Karpas-422 (cell line): ENCODE results near the gene TFF1. TPM values are rescaled to one million over a fixed set of nuclear protein-coding genes. Genes with fewer than 3 reads are reported as not detected.

ENCODE experiments used
- DNase-seq: peaks from one replicate; pipeline ENCODE4 v3.0.0-alpha.2; 2015
- H2AFZ ChIP-seq: fragments of 200-600 bp; sonication (generic); 2 replicates; pipeline ENCODE4 v1.6.1; 2014; ENCODE audit warnings: antibody characterized with exemption, low read length, mixed read lengths
- H3K27ac ChIP-seq: fragments of 200-600 bp; sonication (generic); 2 replicates; pipeline ENCODE4 v1.5.1; 2014; ENCODE audit warnings: mild to moderate bottlenecking, low read length, moderate library complexity
- H3K27me3 ChIP-seq: fragments of 200-600 bp; sonication (generic); 2 replicates; pipeline ENCODE4 v1.6.1; 2014; ENCODE audit warnings: low read length, mixed read lengths
- H3K36me3 ChIP-seq: fragments of 200-600 bp; sonication (generic); 2 replicates; pipeline ENCODE4 v1.6.1; 2014; ENCODE audit warnings: low read length, mixed read lengths; ENCODE audit not compliant: insufficient read depth
- H3K4me1 ChIP-seq: fragments of 200-600 bp; sonication (generic); 2 replicates; pipeline ENCODE4 v1.6.1; 2014; ENCODE audit warnings: mild to moderate bottlenecking, low read length, mixed read lengths
- H3K4me2 ChIP-seq: fragments of 200-600 bp; sonication (generic); 2 replicates; pipeline ENCODE4 v1.6.1; 2014; ENCODE audit warnings: low read length, low read depth, mild to moderate bottlenecking; ENCODE audit not compliant: poor library complexity, severe bottlenecking
- H3K4me3 ChIP-seq: fragments of 200-600 bp; sonication (generic); 2 replicates; pipeline ENCODE4 v1.5.1; 2014; ENCODE audit warnings: mild to moderate bottlenecking, antibody characterized with exemption, low read length, mixed read lengths
- H3K79me2 ChIP-seq: fragments of 200-600 bp; sonication (generic); 2 replicates; pipeline ENCODE4 v1.6.1; 2014; ENCODE audit warnings: mild to moderate bottlenecking, low read length, mixed read lengths
- H3K9ac ChIP-seq: fragments of 200-600 bp; sonication (generic); 2 replicates; pipeline ENCODE4 v1.6.0; 2014; ENCODE audit warnings: low read length
- H3K9me2 ChIP-seq: fragments of 200-600 bp; sonication (generic), shearing (Covaris generic); replicated peaks from 2 replicates; pipeline ENCODE4 v1.6.0; 2014; ENCODE audit warnings: mild to moderate bottlenecking, low read length, moderate library complexity; ENCODE audit not compliant: insufficient read depth
- H3K9me3 ChIP-seq: fragments of 300-700, 200-600 bp; sonication (generic); 2 replicates; pipeline ENCODE4 v1.6.1; 2014; ENCODE audit warnings: low read length, mixed read lengths
- H4K20me1 ChIP-seq: fragments of 200-600 bp; sonication (generic); 2 replicates; pipeline ENCODE4 v1.6.1; 2014; ENCODE audit warnings: mild to moderate bottlenecking, antibody characterized with exemption, low read length, low read depth; ENCODE audit not compliant: insufficient read depth
- total RNA-seq: library from RNA; depleted of rRNA; stranded (reverse); fragments of >200 nt; shearing (Covaris generic); gene quantifications from 2 replicates; pipeline ENCODE4 v1.2.3, GENCODE V29; 2014; ENCODE audit warnings: low replicate concordance

TFF1 gene
- total RNA-seq, 1 experiment from 2014 or later, result not detected

DNA sequence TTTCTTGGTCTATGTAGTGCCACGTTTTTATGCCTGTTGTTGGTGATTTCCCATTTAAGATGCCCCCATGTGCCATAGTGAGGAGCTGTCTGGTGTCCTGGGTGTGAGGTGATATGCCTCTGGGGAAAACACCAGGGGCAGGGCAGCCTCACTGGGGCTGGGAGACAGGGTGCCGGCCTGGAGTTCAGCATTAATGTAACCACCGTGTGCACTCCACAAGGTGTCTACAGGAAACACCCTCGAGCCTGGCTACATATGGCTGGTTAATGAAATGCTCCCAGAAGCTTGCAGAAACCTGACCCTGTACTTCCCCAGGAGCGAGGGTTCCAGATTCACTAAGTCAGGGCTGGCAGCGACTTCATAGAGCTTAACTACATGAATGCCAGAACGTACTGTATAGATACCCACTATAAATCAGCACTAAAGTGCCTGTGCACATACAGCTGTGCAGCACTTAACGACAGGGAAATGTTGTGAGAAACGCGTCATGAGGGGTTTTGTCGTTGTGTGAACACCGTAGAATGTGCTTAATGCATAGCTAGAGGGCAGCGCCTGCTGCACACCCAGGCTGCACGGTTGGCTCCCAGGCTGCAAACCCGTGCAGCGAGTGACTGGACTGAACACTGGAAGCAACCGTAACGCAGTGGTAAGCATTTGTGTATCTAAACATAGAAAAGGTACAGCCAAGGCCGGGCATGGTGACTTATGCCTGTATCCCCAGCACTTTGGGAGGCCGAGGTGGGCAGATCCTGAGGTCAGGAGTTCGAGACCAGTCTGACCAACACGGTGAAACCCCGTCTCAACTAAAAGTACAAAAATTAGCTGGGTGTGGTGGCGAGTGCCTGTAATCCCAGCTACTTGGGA lies 25.9 kb downstream of the TFF1 start:
- Histone ChIP-seq H3K9me2 (no peaks in the 10 kb centered on the region), H2AFZ (no peak overlapping the region), H3K9ac (no peak overlapping the region), H3K4me3 (no peak overlapping the region), H3K9me3 (no peaks in the 10 kb centered on the region), H3K27me3 (no peaks in the 10 kb centered on the region), H3K4me2 (no peak overlapping the region), H3K79me2 (no peaks in the 10 kb centered on the region), H3K27ac (no peak overlapping the region), H4K20me1 (peaks cover 4% of the 10 kb centered on the region; the same call in 1 of the 2 replicates), H3K36me3 (no peaks in the 10 kb centered on the region), H3K4me1 (peaks cover 6% of the 10 kb centered on the region; the same call in 1 of the 2 replicates)
- DNase-seq, result no peak

DNA sequence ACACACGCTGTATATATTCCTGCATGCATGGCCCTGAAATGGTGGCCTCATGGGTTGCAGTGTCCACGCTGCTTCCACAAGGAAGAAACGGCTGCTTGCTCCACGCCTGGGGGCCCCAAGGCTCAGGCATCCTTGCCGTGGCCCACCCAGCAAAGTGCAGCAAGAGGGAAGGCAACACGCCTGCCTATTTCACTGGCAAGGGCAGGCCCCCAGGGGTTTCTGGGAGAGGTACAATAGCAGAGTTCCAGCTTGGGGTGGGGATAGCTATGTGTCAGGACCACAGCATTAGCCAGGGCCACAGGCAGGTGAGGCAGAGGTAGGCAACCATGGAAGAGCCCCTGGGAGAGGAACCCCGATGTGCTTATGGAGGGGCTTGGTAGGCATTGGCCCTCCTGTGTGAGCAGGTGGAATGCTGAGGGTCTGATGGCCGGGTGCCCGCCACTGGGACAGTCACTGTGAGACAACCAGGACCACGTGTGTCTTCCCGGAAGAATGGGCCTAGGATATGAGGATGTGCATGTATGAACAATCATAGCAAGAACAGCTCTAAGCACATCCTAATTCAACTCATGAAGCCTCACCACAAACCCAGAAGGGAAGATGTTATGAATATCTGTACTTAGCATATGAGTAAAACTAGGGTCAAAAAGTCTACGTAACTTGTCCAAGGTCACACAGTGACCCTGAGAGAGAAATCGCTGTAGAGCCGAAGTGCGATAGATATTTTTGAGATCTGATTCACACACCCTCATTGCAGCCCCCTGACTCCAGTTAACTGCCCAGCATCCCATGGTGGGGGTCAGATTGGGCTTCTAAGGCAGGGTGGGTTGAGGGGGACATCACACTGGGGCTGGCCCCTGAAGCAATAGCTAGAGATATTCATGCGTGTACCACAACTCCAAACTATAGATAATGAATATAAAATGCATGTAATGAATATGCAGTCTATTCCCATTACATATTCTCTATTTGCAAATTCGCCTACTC lies 27.3 kb downstream of the TFF1 start:
- Histone ChIP-seq H4K20me1 (peaks cover 4% of the 10 kb centered on the region; the same call in 1 of the 2 replicates), H3K27me3 (no peaks in the 10 kb centered on the region), H3K9ac (no peak overlapping the region), H3K9me3 (no peaks in the 10 kb centered on the region), H3K79me2 (no peaks in the 10 kb centered on the region), H3K27ac (no peak overlapping the region), H3K4me1 (peaks cover 6% of the 10 kb centered on the region; the same call in 1 of the 2 replicates), H3K36me3 (no peaks in the 10 kb centered on the region), H3K9me2 (no peaks in the 10 kb centered on the region), H3K4me2 (no peak overlapping the region), H2AFZ (no peak overlapping the region), H3K4me3 (no peak overlapping the region)
- DNase-seq, result no peak

DNA sequence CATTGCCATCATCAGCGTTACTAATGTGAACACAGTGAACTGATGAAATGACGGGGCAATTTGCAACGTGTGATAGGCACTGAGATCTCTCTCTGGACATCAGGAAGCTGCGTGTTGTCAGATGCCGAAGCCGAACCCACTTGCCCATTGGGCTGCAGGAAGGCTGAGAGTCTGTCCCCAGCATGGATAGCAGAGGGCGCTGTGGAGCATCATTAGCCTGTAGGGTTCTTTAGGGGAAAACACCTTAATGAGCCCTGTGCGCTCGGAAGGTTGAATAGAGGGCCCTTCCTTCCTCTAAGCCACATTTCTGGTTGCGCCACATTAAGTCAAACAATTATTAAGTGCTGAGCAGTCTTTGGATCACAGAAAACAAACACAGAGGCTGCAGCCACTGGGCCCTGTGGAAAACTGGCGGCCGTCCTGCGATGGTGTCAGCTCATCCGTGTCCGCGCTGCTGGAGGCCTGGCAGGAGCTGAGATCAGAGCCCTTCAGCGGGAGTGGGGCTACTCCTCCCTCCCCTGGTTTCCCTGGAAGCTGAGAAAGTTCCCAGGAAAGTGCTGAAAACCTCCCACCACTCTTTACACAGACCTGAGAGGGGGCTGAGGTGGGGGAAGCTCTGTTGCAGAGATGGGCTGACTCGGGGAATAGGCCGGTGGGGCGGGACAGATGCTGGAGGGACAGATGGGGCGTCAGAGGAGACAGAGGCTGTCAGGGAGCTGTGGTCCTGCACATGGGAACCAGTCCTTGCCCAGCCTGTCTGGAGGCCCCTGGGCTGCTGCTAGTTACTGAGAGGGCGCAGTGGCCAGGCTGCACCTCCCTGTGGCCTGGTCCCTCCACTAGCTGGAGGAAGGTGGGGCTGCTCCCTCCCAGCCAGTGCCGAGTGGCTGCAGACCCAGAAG lies 28.3 kb downstream of the TFF1 start:
- peaks cover 4% of the 10 kb centered on the region; the same call in 1 of the 2 replicates for H4K20me1 ChIP-seq
- DNase-seq, result peak; percentile 86
- no peak overlapping the region for H3K4me2 ChIP-seq
- H3K9me2 ChIP-seq, result no peaks in the 10 kb centered on the region
- H3K27me3 ChIP-seq, result no peaks in the 10 kb centered on the region
- H3K4me1 ChIP-seq, result peaks cover 6% of the 10 kb centered on the region; the same call in 1 of the 2 replicates
- H2AFZ ChIP-seq, result no peak overlapping the region
- H3K4me3 ChIP-seq, result no peak overlapping the region
- no peak overlapping the region for H3K9ac ChIP-seq
- no peaks in the 10 kb centered on the region for H3K9me3 ChIP-seq
- H3K36me3 ChIP-seq, result no peaks in the 10 kb centered on the region
- no peaks in the 10 kb centered on the region for H3K79me2 ChIP-seq
- H3K27ac ChIP-seq, result no peak overlapping the region

DNA sequence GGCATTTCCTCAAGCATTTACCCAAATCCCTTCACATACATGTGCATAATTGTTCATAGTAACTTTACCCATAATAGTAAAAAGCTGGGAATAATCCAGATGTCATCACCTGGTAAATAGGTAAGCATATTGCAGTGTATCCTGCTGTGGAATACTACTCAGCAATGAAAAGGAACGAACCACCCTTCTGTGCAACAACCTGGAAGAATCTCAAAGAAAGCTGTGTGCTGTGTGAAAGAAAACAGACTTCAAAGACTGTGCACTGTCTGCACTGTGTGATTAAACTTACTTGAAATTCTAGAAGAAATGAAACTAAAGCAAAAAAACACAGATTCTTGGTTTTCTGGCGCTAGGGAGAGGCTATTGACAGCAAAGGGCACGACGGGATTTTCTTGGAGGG lies 29.1 kb downstream of the TFF1 start:
- Histone ChIP-seq H3K4me1 (peaks cover 6% of the 10 kb centered on the region; the same call in 1 of the 2 replicates), H3K9me2 (no peaks in the 10 kb centered on the region), H3K9me3 (no peaks in the 10 kb centered on the region), H3K27me3 (no peaks in the 10 kb centered on the region), H4K20me1 (peaks cover 4% of the 10 kb centered on the region; the same call in 1 of the 2 replicates), H3K36me3 (no peaks in the 10 kb centered on the region), H2AFZ (no peak overlapping the region), H3K27ac (no peak overlapping the region), H3K4me3 (no peak overlapping the region), H3K79me2 (no peaks in the 10 kb centered on the region), H3K9ac (no peak overlapping the region), H3K4me2 (no peak overlapping the region)
- DNase-seq, result no peak

DNA sequence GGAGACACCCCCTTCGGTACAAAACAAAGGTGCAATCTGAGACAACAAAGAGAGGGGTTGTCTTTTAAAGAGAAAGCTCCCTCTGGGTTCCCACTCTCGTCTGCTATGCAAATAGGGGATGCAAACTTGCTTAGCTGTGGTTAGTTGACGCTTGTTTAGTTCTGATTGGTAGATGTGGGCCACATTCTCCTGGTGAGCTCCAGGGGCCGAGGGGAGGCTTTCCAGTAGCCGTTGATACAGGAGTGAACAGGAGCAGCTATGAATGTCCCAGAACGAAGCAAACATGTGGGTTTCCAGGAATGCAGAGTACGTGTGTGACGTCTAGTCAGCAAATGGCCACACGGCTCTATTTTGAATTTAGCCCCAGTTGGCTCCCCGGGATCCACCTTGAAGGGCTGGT lies 30.3 kb downstream of the TFF1 start:
- Histone ChIP-seq H3K27me3 (no peaks in the 10 kb centered on the region), H3K36me3 (no peaks in the 10 kb centered on the region), H3K4me3 (no peak overlapping the region), H2AFZ (no peak overlapping the region), H3K4me2 (no peak overlapping the region), H3K9me2 (no peaks in the 10 kb centered on the region), H3K4me1 (peaks cover 6% of the 10 kb centered on the region; the same call in 1 of the 2 replicates), H3K27ac (no peak overlapping the region), H3K79me2 (no peaks in the 10 kb centered on the region), H3K9ac (no peak overlapping the region), H3K9me3 (no peaks in the 10 kb centered on the region), H4K20me1 (peaks cover 4% of the 10 kb centered on the region; the same call in 1 of the 2 replicates)
- no peak for DNase-seq

DNA sequence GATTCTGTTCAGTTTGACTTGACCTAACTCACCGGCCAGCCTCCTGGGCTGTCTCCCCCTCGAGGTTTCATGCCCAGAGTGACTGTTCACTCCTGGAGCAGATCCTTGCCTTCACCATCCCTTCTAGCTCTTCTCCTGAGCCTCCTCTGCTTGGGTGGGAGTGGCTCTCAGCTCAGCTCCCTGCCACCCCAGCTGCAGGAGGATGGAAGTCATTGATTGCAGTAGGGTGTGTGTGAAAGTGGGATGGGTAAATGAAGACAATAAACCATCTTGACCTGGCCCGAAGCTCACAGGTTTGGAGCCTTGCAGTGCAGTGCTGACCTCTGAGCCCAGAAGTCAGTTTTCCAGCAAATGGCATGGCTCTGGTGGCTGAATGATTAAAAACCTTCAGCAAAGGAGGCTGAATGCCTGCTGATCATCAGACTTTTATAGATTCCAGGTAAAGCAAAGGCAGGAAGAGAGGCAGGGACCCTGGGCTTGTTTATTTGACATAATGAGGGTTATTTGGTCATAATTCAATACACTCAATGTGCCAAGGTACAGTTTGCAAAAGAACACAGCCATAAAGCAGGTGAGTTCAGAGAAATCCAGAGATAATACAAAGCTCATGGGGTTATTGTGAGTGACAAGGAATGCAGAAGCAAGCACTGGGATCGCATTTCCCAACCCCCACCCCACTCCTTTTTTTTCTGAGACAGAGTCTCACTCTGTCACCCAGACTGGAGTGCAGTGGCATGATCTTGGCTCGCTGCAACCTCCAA lies 33.6 kb downstream of the TFF1 start:
- Histone ChIP-seq H3K79me2 (no peaks in the 10 kb centered on the region), H3K4me1 (peaks cover 10% of the 10 kb centered on the region; the same call in 1 of the 2 replicates), H3K27ac (no peak overlapping the region), H3K36me3 (no peaks in the 10 kb centered on the region), H3K4me3 (no peak overlapping the region), H3K9me2 (no peaks in the 10 kb centered on the region), H4K20me1 (no peaks in the 10 kb centered on the region), H3K9me3 (no peaks in the 10 kb centered on the region), H2AFZ (no peak overlapping the region), H3K9ac (no peak overlapping the region), H3K27me3 (no peaks in the 10 kb centered on the region), H3K4me2 (no peak overlapping the region)
- DNase-seq, result no peak

DNA sequence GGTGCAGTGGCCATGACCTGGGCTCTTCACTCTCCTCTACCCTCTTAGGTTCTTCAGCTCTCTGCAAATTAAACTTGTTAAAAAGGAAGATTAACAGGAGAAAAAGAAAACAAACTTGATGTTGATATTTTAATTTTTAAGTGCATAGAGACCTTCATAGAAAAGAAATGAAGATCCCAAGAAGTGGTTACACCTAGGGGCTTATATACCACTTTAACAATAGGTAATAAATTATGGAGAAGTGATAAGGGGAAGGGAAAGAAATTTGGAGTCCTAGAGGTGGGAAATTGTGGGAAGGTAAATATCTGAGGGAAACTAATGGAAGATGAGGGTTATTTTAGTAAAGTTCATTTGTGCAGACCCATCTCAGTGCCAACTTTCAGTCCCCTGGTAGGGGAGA lies 34.7 kb downstream of the TFF1 start:
- Histone ChIP-seq H3K4me2 (no peak overlapping the region), H3K27ac (no peak overlapping the region), H3K4me3 (no peak overlapping the region), H2AFZ (no peak overlapping the region), H3K9me3 (no peaks in the 10 kb centered on the region), H3K36me3 (no peaks in the 10 kb centered on the region), H3K27me3 (no peaks in the 10 kb centered on the region), H3K79me2 (no peaks in the 10 kb centered on the region), H3K9me2 (no peaks in the 10 kb centered on the region), H3K9ac (no peak overlapping the region), H4K20me1 (no peaks in the 10 kb centered on the region), H3K4me1 (peaks cover 10% of the 10 kb centered on the region; the same call in 1 of the 2 replicates)
- DNase-seq, result no peak
